Mesenchymal stem cell (in vitro differentiated cells and primary cell): ENCODE measurements around the gene PKD1L1.

Experiments
- DNase-seq: peaks from one replicate; pipeline ENCODE4 v3.0.0-alpha.2; 2013
- H2AFZ ChIP-seq: one replicate; pipeline ENCODE4 v1.6.1; 2013; ENCODE audit warnings: low read depth, mild to moderate bottlenecking, control low read depth, inconsistent platforms, low read length, moderate library complexity
- H2AK5ac ChIP-seq: 2 replicates; pipeline ENCODE4 v1.6.1; 2013; ENCODE audit warnings: low read length, moderate library complexity, mild to moderate bottlenecking, inconsistent platforms; ENCODE audit not compliant: severe bottlenecking
- H2BK120ac ChIP-seq: one replicate; pipeline ENCODE4 v1.6.1; 2013; ENCODE audit warnings: low read depth, mild to moderate bottlenecking, inconsistent platforms, low read length, moderate library complexity
- H2BK12ac ChIP-seq, 2 experiments: one replicate each; pipeline ENCODE4 v1.6.1; 2013; ENCODE audit warnings: inconsistent platforms in 2 of 2, low read length in 2 of 2, mild to moderate bottlenecking in 2 of 2, moderate library complexity in 2 of 2, control low read depth in 1 of 2
- H2BK15ac ChIP-seq: one replicate; pipeline ENCODE4 v1.6.1; 2013; ENCODE audit warnings: mild to moderate bottlenecking, low read depth, inconsistent platforms; ENCODE audit not compliant: poor library complexity, severe bottlenecking
- H2BK5ac ChIP-seq: 2 replicates; pipeline ENCODE4 v1.6.1; 2013; ENCODE audit warnings: low read depth, mild to moderate bottlenecking, low read length, control low read depth, inconsistent platforms; ENCODE audit not compliant: poor library complexity, severe bottlenecking
- H3K14ac ChIP-seq, 2 experiments: one replicate each; pipeline ENCODE4 v1.6.1; 2013; ENCODE audit warnings: inconsistent platforms in 2 of 2, low read length in 2 of 2, control low read depth in 1 of 2, mild to moderate bottlenecking in 1 of 2, moderate library complexity in 1 of 2
- H3K18ac ChIP-seq, 2 experiments: one replicate each; pipeline ENCODE4 v1.6.1; 2013; ENCODE audit warnings: inconsistent platforms in 2 of 2, low read length in 2 of 2, control low read depth in 1 of 2, low read depth in 1 of 2, mild to moderate bottlenecking in 1 of 2
- H3K23ac ChIP-seq, 2 experiments: one replicate each; pipeline ENCODE4 v1.6.1; 2013; ENCODE audit warnings: inconsistent platforms in 2 of 2, low read length in 2 of 2, mild to moderate bottlenecking in 2 of 2, moderate library complexity in 2 of 2, control low read depth in 1 of 2
- H3K27ac ChIP-seq: 2 replicates; pipeline ENCODE4 v1.5.1; 2013; ENCODE audit warnings: mild to moderate bottlenecking, moderate library complexity, low read length, control low read depth, inconsistent platforms; ENCODE audit not compliant: poor library complexity, severe bottlenecking
- H3K27me3 ChIP-seq, 2 experiments: 2 replicates each; pipeline versions ENCODE4 v1.6.1 to v1.7.0; 2013; ENCODE audit warnings: low read length in 2 of 2, mild to moderate bottlenecking in 2 of 2, moderate library complexity in 2 of 2, control low read depth in 1 of 2, inconsistent platforms in 1 of 2; ENCODE audit not compliant: control insufficient read depth in 1 of 2, insufficient read depth in 1 of 2
- H3K36me3 ChIP-seq, 2 experiments: 2 replicates each; pipeline versions ENCODE4 v1.6.1 to v1.7.0; 2013; ENCODE audit warnings: low read length in 2 of 2, control low read depth in 1 of 2, inconsistent platforms in 1 of 2, low read depth in 1 of 2, mild to moderate bottlenecking in 1 of 2; ENCODE audit not compliant: insufficient read depth in 2 of 2, control insufficient read depth in 1 of 2
- H3K4ac ChIP-seq, 2 experiments: one replicate each; pipeline ENCODE4 v1.6.1; 2013; ENCODE audit warnings: inconsistent platforms in 2 of 2, low read length in 2 of 2, mild to moderate bottlenecking in 2 of 2, moderate library complexity in 2 of 2, control low read depth in 1 of 2, low read depth in 1 of 2
- H3K4me1 ChIP-seq: 2 replicates; pipeline ENCODE4 v1.6.1; 2013; ENCODE audit warnings: low read depth, low read length, control low read depth; ENCODE audit not compliant: control insufficient read depth, insufficient read depth
- H3K4me2 ChIP-seq: 2 replicates; pipeline ENCODE4 v1.6.1; 2013; ENCODE audit warnings: low read length, mild to moderate bottlenecking, inconsistent platforms; ENCODE audit not compliant: poor library complexity, severe bottlenecking
- H3K4me3 ChIP-seq, 2 experiments: 2 replicates each; pipeline versions ENCODE4 v1.5.1 to v1.7.0; 2013; ENCODE audit warnings: low read length in 2 of 2, mild to moderate bottlenecking in 2 of 2, control low read depth in 1 of 2, low read depth in 1 of 2; ENCODE audit not compliant: insufficient read depth in 1 of 2
- H3K79me1 ChIP-seq: replicated peaks from 2 replicates; pipeline ENCODE4 v1.6.1; 2013; ENCODE audit warnings: mild to moderate bottlenecking, control low read depth, low read length, inconsistent platforms; ENCODE audit not compliant: poor library complexity, severe bottlenecking
- H3K9ac ChIP-seq: 2 replicates; pipeline ENCODE4 v1.7.0; 2013; ENCODE audit warnings: mild to moderate bottlenecking, low read length, moderate library complexity
- H3K9me3 ChIP-seq: 2 replicates; pipeline ENCODE4 v1.7.0; 2013; ENCODE audit warnings: mild to moderate bottlenecking, low read length; ENCODE audit not compliant: control insufficient read depth
- H4K8ac ChIP-seq: one replicate; pipeline ENCODE4 v1.6.1; 2013; ENCODE audit warnings: inconsistent platforms, mild to moderate bottlenecking, low read length, moderate library complexity
- H4K91ac ChIP-seq: one replicate; pipeline ENCODE4 v1.6.1; 2013; ENCODE audit warnings: mild to moderate bottlenecking, low read length, inconsistent platforms
- WGBS: methylation state at CpG from one replicate; pipeline ENCODE4 v1.1.7; 2013; ENCODE audit warnings: mixed read lengths; 5-methylcytosine and 5-hydroxymethylcytosine counted together

The PKD1L1 gene

GRCh38 chr7:47772492-47772891 lies 175.8 kb downstream of the PKD1L1 start:
- H3K4me2 ChIP-seq, result no peak overlapping the region
- H3K27ac ChIP-seq, result no peak overlapping the region
- no peak overlapping the region for H3K4me3 ChIP-seq
- H3K14ac ChIP-seq, result peak overlapping the region in 1 of 2 experiments; percentile 4
- H2AK5ac ChIP-seq, result peak overlapping the region; percentile 2
- H3K9me3 ChIP-seq, result no peaks in the 10 kb centered on the region
- H4K8ac ChIP-seq, result no peak overlapping the region
- no peak overlapping the region for H3K23ac ChIP-seq
- DNase-seq, result no peak
- 100% methylated on average over 2 of the region's 4 CpGs for WGBS
- peaks cover 5% of the 10 kb centered on the region for H3K4me1 ChIP-seq
- H3K27me3 ChIP-seq, result peaks cover 0 to 34% of the 10 kb centered on the region in 2 experiments
- H3K79me1 ChIP-seq, result no peaks in the 10 kb centered on the region
- H3K9ac ChIP-seq, result no peak overlapping the region
- H2BK12ac ChIP-seq, result peak overlapping the region; percentile 33 to 81
- no peak overlapping the region for H2AFZ ChIP-seq
- H2BK120ac ChIP-seq, result peak overlapping the region; percentile 21
- H3K4ac ChIP-seq, result peak overlapping the region in 1 of 2 experiments; percentile 5
- H2BK15ac ChIP-seq, result no peak overlapping the region
- H4K91ac ChIP-seq, result peak overlapping the region; percentile 59
- H2BK5ac ChIP-seq, result no peak overlapping the region
- peak overlapping the region; percentile 11 to 86 for H3K18ac ChIP-seq
- H3K36me3 ChIP-seq, result no peaks in the 10 kb centered on the region

DNA sequence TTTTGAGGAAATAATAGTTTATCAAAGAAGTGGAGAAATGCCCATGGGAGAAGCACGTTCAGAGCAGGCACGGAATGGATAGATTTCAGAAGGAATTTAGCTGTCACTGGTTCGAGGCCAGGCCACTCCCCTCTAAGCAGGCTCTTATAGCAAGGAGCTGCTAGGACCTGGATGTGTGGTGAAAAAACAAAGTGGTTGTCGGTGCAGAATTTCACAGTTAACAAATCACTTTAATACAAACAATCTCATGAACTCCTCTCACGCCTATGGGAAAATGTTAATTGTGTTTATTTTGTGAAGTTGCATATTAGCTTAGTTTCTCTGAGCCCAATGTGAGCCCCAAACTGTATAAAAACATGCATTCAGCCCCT lies 176.3 kb downstream of the PKD1L1 start:
- WGBS, result 26% methylated on average over 3 of the region's 5 CpGs

DNA sequence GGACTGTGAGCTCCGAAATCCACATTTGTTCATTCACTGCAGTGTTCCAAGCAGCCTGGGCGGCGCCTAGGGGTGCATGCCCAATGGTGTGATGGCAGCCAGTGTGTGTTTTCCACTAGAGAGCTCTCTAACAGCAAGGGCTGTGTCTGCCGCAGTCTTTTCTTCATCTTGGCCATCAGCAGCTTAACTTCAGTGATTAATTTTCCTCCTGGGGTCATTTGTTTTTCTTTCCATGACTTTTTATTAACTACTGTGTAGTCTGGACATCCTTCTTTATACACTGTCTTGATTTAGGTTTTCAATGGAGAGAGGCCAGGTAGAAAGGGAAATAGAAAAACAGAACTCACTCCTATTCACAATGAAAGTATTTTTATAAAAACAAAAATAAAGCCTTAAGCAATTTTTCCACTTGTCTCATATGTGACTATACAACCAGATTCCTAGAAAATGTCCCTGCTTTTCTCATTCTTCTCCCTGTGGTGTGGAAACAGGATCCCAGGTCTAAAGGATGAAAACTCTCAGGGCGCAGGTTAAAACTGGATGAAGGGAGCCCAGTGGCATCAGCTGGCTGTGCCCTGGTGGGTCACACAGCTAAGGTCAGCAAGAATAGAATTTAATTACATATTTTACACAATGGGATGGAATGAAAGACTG lies 176.8 kb downstream of the PKD1L1 start:
- 80% methylated on average over 5 of the region's 5 CpGs for WGBS
- Histone ChIP-seq H3K14ac (no peak overlapping the region), H3K79me1 (no peaks in the 10 kb centered on the region), H4K91ac (no peak overlapping the region), H4K8ac (peak overlapping the region; percentile 56), H3K4me3 (no peak overlapping the region), H2BK5ac (no peak overlapping the region), H2BK12ac (peak overlapping the region in 1 of 2 experiments; percentile 59), H3K9me3 (no peaks in the 10 kb centered on the region), H3K18ac (peak overlapping the region; percentile 58 to 69), H3K4me1 (peaks cover 5% of the 10 kb centered on the region), H2AFZ (no peak overlapping the region), H2AK5ac (peak overlapping the region; percentile 95), H2BK120ac (peak overlapping the region; percentile 78), H2BK15ac (peak overlapping the region; percentile 76), H3K23ac (no peak overlapping the region), H3K9ac (no peak overlapping the region), H3K4me2 (peak overlapping the region; percentile 17), H3K36me3 (no peaks in the 10 kb centered on the region), H3K4ac (peak overlapping the region in 1 of 2 experiments; percentile 79), H3K27me3 (peaks cover 0 to 34% of the 10 kb centered on the region in 2 experiments), H3K27ac (peak overlapping the region; percentile 63)
- no peak for DNase-seq

More for the DNA sequence above, 176.3 kb downstream of the PKD1L1 start:
- peaks cover 5% of the 10 kb centered on the region for H3K4me1 ChIP-seq
- no peak for DNase-seq
- H3K4ac ChIP-seq, result peak overlapping the region in 1 of 2 experiments; percentile 58
- no peak overlapping the region for H2BK5ac ChIP-seq
- H3K4me2 ChIP-seq, result no peak overlapping the region
- no peak overlapping the region for H3K4me3 ChIP-seq
- no peak overlapping the region for H2BK120ac ChIP-seq
- H2AFZ ChIP-seq, result no peak overlapping the region
- H3K18ac ChIP-seq, result peak overlapping the region in 1 of 2 experiments; percentile 86
- H2AK5ac ChIP-seq, result peak overlapping the region; percentile 64
- H3K9ac ChIP-seq, result no peak overlapping the region
- no peak overlapping the region for H3K23ac ChIP-seq
- H2BK15ac ChIP-seq, result no peak overlapping the region
- no peak overlapping the region for H2BK12ac ChIP-seq
- no peaks in the 10 kb centered on the region for H3K79me1 ChIP-seq
- no peaks in the 10 kb centered on the region for H3K36me3 ChIP-seq
- H3K27ac ChIP-seq, result no peak overlapping the region
- no peak overlapping the region for H3K14ac ChIP-seq
- H3K27me3 ChIP-seq, result peaks cover 0 to 34% of the 10 kb centered on the region in 2 experiments
- no peaks in the 10 kb centered on the region for H3K9me3 ChIP-seq
- no peak overlapping the region for H4K8ac ChIP-seq
- H4K91ac ChIP-seq, result no peak overlapping the region

DNA sequence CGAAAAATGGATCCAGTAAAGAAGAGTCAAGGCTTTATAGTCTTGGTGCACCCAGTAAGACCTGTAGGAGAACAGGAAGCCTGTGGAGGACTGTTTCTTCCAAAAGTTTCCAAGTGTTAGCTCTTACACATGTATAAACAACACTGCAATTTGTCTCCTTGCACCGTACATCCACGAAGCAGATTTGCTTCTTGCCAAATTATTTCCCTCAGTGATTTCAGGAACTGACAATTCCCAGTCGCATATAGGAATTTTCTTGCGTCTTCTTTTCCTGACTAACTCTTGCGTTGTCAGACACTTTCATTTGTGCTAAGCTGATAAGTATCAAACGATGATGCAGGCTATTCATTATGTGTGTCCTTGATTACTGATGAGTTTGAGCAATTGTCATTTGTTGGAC lies 182.1 kb downstream of the PKD1L1 start:
- Histone ChIP-seq H2AFZ (no peak overlapping the region), H2BK120ac (peak overlapping the region; percentile 37), H2BK5ac (no peak overlapping the region), H3K4me1 (peaks cover 10% of the 10 kb centered on the region), H3K27me3 (peaks cover 0 to 4% of the 10 kb centered on the region in 2 experiments), H4K8ac (peak overlapping the region; percentile 84), H2BK12ac (peak overlapping the region; percentile 57 to 100), H3K23ac (no peak overlapping the region), H4K91ac (peak overlapping the region; percentile 93), H3K4me3 (no peak overlapping the region), H2AK5ac (peak overlapping the region; percentile 20), H2BK15ac (no peak overlapping the region), H3K9me3 (no peaks in the 10 kb centered on the region), H3K36me3 (peaks cover 0 to 3% of the 10 kb centered on the region in 2 experiments), H3K9ac (no peak overlapping the region), H3K18ac (peak overlapping the region; percentile 87 to 96), H3K4ac (peak overlapping the region in 1 of 2 experiments; percentile 77), H3K27ac (no peak overlapping the region), H3K79me1 (no peaks in the 10 kb centered on the region), H3K14ac (no peak overlapping the region), H3K4me2 (no peak overlapping the region)
- WGBS, result 38% methylated on average over 7 of the region's 7 CpGs
- peak; percentile 84 for DNase-seq
